HEK293 (cell line): ENCODE measurements around the gene AOAH.

ENCODE experiments used
- CTCF ChIA-PET: fragments of 350-600 bp; formaldehyde crosslinking; extraction: SDS; loops from one replicate; lab custom pipeline; 2021; ENCODE audit warnings: antibody characterized with exemption; lab: Yijun Ruan, JAX
- POLR2A ChIA-PET: fragments of 300-600 bp; formaldehyde crosslinking; extraction: SDS; loops from one replicate; lab custom pipeline; 2020; ENCODE audit warnings: antibody characterized with exemption, inconsistent platforms; lab: Yijun Ruan, JAX
- H3K27ac ChIP-seq: fragments of 200-500 bp; sonication (Bioruptor generic); 2 replicates; pipeline ENCODE4 v1.5.1; 2014; ENCODE audit warnings: low read depth, low read length, control low read depth, inconsistent platforms; ENCODE audit errors: extremely low read depth
- H3K36me3 ChIP-seq, 2 experiments: fragments of 200-500 bp in 1 of 2; sonication (Bioruptor generic) in 1 of 2; 1 replicate in 1 of 2; 2 replicates in 1 of 2; pipeline ENCODE4 v1.5.1; 2014 to 2017; ENCODE audit warnings: inconsistent platforms in 2 of 2, low read length in 2 of 2; ENCODE audit not compliant: control insufficient read depth in 2 of 2, insufficient read depth in 1 of 2
- H3K4me1 ChIP-seq: fragments of 200-500 bp; sonication (Bioruptor generic); 2 replicates; pipeline ENCODE4 v1.5.1; 2014; ENCODE audit warnings: mild to moderate bottlenecking, low read length, inconsistent platforms; ENCODE audit not compliant: control insufficient read depth, insufficient read depth
- H3K4me3 ChIP-seq: 2 replicates; pipeline ENCODE4 v1.5.1; 2011; ENCODE audit warnings: low read depth, mild to moderate bottlenecking, control low read depth, low read length, moderate library complexity
- H3K9me3 ChIP-seq: fragments of 200-500 bp; sonication (Bioruptor generic); 2 replicates; pipeline ENCODE4 v1.5.1; 2014; ENCODE audit warnings: low read depth, low read length, inconsistent platforms; ENCODE audit not compliant: control insufficient read depth, insufficient read depth
- REPIN1 ChIP-seq: fragments of 450-650 bp; formaldehyde crosslinking; IDR thresholded peaks from 2 replicates; pipeline ENCODE4 v1.5.1; 2017; ENCODE audit warnings: missing biosample characterization, missing genetic modification characterization, low read depth
- SCRT2 ChIP-seq: fragments of 450-650 bp; formaldehyde crosslinking; IDR thresholded peaks from 2 replicates; pipeline ENCODE4 v1.5.1; 2016; ENCODE audit warnings: missing biosample characterization, missing genetic modification characterization
- YY2 ChIP-seq: fragments of 450-650 bp; formaldehyde crosslinking; IDR thresholded peaks from 2 replicates; pipeline ENCODE4 v1.5.1; 2016; ENCODE audit warnings: missing biosample characterization, missing genetic modification characterization
- ZBTB8A ChIP-seq: fragments of 450-650 bp; formaldehyde crosslinking; IDR thresholded peaks from 2 replicates; pipeline ENCODE4 v1.5.1; 2016; ENCODE audit warnings: missing biosample characterization, missing genetic modification characterization
- ZFP69B ChIP-seq: fragments of 450-650 bp; formaldehyde crosslinking; IDR thresholded peaks from 2 replicates; pipeline ENCODE4 v1.5.1; 2016; ENCODE audit warnings: missing biosample characterization, missing genetic modification characterization
- ZIC2 ChIP-seq: fragments of 450-650 bp; formaldehyde crosslinking; IDR thresholded peaks from 2 replicates; pipeline ENCODE4 v1.5.1; 2016; ENCODE audit warnings: missing biosample characterization, missing genetic modification characterization
- ZNF280C ChIP-seq: fragments of 450-650 bp; formaldehyde crosslinking; IDR thresholded peaks from 2 replicates; pipeline ENCODE4 v1.5.1; 2016; ENCODE audit warnings: missing biosample characterization, missing genetic modification characterization
- ZNF302 ChIP-seq: fragments of 450-650 bp; formaldehyde crosslinking; IDR thresholded peaks from 2 replicates; pipeline ENCODE4 v1.5.1; 2016; ENCODE audit warnings: missing biosample characterization, missing genetic modification characterization, low read depth
- ZNF311 ChIP-seq: fragments of 450-650 bp; formaldehyde crosslinking; IDR thresholded peaks from 2 replicates; pipeline ENCODE4 v1.5.1; 2017; ENCODE audit warnings: missing biosample characterization, missing genetic modification characterization, borderline replicate concordance
- ZNF350 ChIP-seq: fragments of 450-650 bp; formaldehyde crosslinking; IDR thresholded peaks from 2 replicates; pipeline ENCODE4 v1.5.0; 2017; ENCODE audit warnings: missing biosample characterization, mild to moderate bottlenecking, missing genetic modification characterization
- ZNF513 ChIP-seq: fragments of 450-650 bp; IDR thresholded peaks from 2 replicates; pipeline ENCODE4 v1.5.1; 2018; ENCODE audit warnings: missing biosample characterization, missing genetic modification characterization
- ZNF544 ChIP-seq: fragments of 450-650 bp; formaldehyde crosslinking; IDR thresholded peaks from 2 replicates; pipeline ENCODE4 v1.5.0; 2017; ENCODE audit warnings: missing biosample characterization, missing genetic modification characterization
- ZNF571 ChIP-seq: fragments of 450-650 bp; formaldehyde crosslinking; IDR thresholded peaks from 2 replicates; pipeline ENCODE4 v1.5.0; 2017; ENCODE audit warnings: missing biosample characterization, missing genetic modification characterization
- ZNF670 ChIP-seq: fragments of 450-650 bp; formaldehyde crosslinking; IDR thresholded peaks from 2 replicates; pipeline ENCODE4 v1.5.1; 2016; ENCODE audit warnings: missing biosample characterization, missing genetic modification characterization, low read depth
- ZNF701 ChIP-seq: fragments of 450-650 bp; formaldehyde crosslinking; IDR thresholded peaks from 2 replicates; pipeline ENCODE4 v1.5.1; 2016; ENCODE audit warnings: missing biosample characterization, missing genetic modification characterization
- ZNF704 ChIP-seq: fragments of 450-650 bp; formaldehyde crosslinking; IDR thresholded peaks from 2 replicates; pipeline ENCODE4 v1.5.1; 2016; ENCODE audit warnings: missing biosample characterization, missing genetic modification characterization
- ZXDB ChIP-seq: fragments of 450-650 bp; formaldehyde crosslinking; IDR thresholded peaks from 2 replicates; pipeline ENCODE4 v1.5.1; 2016; ENCODE audit warnings: missing biosample characterization, missing genetic modification characterization
- TF ChIP-seq, protein P1 (sequence below): fragments of 450-650 bp; formaldehyde crosslinking; IDR thresholded peaks from 2 replicates; pipeline ENCODE4 v1.5.1; 2016; ENCODE audit warnings: missing biosample characterization, missing genetic modification characterization
- TF ChIP-seq, protein P2 (sequence below): fragments of 450-650 bp; formaldehyde crosslinking; IDR thresholded peaks from 2 replicates; pipeline ENCODE4 v1.5.1; 2016; ENCODE audit warnings: missing biosample characterization, missing genetic modification characterization
- TF ChIP-seq, protein P3 (sequence below): fragments of 450-650 bp; formaldehyde crosslinking; IDR thresholded peaks from 2 replicates; pipeline ENCODE4 v1.5.1; 2017; ENCODE audit warnings: missing biosample characterization, missing genetic modification characterization

Gene AOAH

DNA sequence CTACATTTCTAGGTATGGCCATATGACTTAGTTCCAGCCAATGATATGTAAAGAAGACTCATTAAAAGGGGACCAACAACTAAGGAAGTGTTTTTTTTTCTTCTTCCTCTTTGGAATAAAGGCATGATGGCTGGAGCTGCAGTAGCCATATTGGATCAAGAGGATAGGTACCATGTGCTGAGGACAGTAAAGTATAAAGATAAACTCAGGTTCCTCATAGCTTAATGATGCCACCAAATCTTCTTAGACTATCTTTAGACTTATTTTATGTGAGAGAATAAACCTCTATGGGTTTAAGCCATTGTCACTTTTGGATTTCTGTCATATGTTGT lies 249.3 kb downstream of the AOAH start (continued):
- TF ChIP-seq ZNF704 (tag by site-specific recombination) = no peak

DNA sequence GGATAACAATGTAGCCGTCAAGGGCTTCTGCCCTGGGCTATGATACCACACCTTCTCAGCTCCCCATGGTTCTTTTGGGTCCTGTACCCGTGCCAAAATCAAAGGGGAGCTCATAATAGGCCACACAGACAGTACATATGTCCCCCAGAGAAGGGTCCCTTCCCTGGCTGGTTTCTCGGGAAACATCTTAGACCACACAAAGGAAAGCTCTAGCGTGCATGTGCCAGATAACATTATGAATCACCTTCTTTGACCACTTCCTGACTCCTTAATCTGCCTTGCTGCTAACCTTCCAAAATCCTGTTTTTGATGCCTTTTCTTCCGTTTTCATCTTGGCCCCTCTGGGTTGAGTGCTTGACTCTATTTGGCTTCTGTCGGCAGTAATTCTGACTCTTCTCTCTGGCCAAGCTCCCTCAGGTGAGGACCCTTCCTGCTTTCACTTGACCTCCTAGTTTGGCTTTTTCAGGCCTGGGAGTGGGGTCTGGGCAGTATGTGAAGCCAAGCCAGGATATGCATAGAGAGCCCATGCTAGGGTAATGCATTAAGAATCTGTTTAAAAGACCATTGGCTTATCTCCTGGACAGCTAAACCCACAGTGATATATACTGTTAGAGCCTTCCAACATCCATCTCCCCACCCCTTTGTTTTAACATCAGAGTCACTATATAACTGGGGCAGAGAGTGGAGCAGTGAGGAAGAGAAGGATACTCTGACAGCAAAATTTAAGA lies 249.8 kb downstream of the AOAH start:
- H3K4me1 ChIP-seq = no peaks in the 10 kb centered on the region
- ChIA-PET CTCF (interaction anchor here (0.6 to 3.2 kb wide), 11 partner anchors 13 to 1941 kb away, joined by 3 to 9 read pairs (median 3); no protein-coding TSS in a partner anchor), POLR2A (no interaction called here)
- no peak overlapping the region for H3K4me3 ChIP-seq
- TF ChIP-seq, protein P1, sequence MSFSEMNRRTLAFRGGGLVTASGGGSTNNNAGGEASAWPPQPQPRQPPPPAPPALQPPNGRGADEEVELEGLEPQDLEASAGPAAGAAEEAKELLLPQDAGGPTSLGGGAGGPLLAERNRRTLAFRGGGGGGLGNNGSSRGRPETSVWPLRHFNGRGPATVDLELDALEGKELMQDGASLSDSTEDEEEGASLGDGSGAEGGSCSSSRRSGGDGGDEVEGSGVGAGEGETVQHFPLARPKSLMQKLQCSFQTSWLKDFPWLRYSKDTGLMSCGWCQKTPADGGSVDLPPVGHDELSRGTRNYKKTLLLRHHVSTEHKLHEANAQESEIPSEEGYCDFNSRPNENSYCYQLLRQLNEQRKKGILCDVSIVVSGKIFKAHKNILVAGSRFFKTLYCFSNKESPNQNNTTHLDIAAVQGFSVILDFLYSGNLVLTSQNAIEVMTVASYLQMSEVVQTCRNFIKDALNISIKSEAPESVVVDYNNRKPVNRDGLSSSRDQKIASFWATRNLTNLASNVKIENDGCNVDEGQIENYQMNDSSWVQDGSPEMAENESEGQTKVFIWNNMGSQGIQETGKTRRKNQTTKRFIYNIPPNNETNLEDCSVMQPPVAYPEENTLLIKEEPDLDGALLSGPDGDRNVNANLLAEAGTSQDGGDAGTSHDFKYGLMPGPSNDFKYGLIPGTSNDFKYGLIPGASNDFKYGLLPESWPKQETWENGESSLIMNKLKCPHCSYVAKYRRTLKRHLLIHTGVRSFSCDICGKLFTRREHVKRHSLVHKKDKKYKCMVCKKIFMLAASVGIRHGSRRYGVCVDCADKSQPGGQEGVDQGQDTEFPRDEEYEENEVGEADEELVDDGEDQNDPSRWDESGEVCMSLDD (tag by site-specific recombination) = no peak
- TF ChIP-seq ZBTB8A (no peak), REPIN1 (tag by site-specific recombination) (no peak), ZNF544 (tag by site-specific recombination) (no peak), ZNF571 (tag by site-specific recombination) (no peak), ZNF513 (tag by site-specific recombination) (no peak), ZNF280C (no peak)
- H3K27ac ChIP-seq = no peak overlapping the region
- H3K36me3 ChIP-seq = no peaks in the 10 kb centered on the region
- H3K9me3 ChIP-seq = no peaks in the 10 kb centered on the region

- Histone ChIP-seq H3K9me3 (no peaks in the 10 kb centered on the region), H3K27ac (no peak overlapping the region), H3K4me3 (no peak overlapping the region), H3K4me1 (no peaks in the 10 kb centered on the region), H3K36me3 (no peaks in the 10 kb centered on the region)
- ChIA-PET POLR2A (no interaction called here), CTCF (interaction anchor here (0.6 to 3.2 kb wide), 11 partner anchors 14 to 1941 kb away, joined by 3 to 9 read pairs (median 5); no protein-coding TSS in a partner anchor)
- TF ChIP-seq ZIC2 (tag by site-specific recombination) (peak; percentile 12; the same call in 1 of the 2 replicates), ZNF302 (tag by site-specific recombination) (no peak), SCRT2 (tag by site-specific recombination) (0 out of 2 replicates have a peak, but pooled peaks have one; percentile 44), YY2 (tag by site-specific recombination) (no peak), ZNF701 (tag by site-specific recombination) (no peak), ZNF670 (tag by site-specific recombination) (no peak), ZFP69B (no peak), ZXDB (tag by site-specific recombination) (no peak), ZNF350 (tag by site-specific recombination) (no peak), ZNF311 (tag by site-specific recombination) (no peak)
- TF ChIP-seq, protein P2, sequence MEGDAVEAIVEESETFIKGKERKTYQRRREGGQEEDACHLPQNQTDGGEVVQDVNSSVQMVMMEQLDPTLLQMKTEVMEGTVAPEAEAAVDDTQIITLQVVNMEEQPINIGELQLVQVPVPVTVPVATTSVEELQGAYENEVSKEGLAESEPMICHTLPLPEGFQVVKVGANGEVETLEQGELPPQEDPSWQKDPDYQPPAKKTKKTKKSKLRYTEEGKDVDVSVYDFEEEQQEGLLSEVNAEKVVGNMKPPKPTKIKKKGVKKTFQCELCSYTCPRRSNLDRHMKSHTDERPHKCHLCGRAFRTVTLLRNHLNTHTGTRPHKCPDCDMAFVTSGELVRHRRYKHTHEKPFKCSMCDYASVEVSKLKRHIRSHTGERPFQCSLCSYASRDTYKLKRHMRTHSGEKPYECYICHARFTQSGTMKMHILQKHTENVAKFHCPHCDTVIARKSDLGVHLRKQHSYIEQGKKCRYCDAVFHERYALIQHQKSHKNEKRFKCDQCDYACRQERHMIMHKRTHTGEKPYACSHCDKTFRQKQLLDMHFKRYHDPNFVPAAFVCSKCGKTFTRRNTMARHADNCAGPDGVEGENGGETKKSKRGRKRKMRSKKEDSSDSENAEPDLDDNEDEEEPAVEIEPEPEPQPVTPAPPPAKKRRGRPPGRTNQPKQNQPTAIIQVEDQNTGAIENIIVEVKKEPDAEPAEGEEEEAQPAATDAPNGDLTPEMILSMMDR (tag by site-specific recombination) = 0 out of 2 replicates have a peak, but pooled peaks have one; percentile 16
- TF ChIP-seq, protein P3, sequence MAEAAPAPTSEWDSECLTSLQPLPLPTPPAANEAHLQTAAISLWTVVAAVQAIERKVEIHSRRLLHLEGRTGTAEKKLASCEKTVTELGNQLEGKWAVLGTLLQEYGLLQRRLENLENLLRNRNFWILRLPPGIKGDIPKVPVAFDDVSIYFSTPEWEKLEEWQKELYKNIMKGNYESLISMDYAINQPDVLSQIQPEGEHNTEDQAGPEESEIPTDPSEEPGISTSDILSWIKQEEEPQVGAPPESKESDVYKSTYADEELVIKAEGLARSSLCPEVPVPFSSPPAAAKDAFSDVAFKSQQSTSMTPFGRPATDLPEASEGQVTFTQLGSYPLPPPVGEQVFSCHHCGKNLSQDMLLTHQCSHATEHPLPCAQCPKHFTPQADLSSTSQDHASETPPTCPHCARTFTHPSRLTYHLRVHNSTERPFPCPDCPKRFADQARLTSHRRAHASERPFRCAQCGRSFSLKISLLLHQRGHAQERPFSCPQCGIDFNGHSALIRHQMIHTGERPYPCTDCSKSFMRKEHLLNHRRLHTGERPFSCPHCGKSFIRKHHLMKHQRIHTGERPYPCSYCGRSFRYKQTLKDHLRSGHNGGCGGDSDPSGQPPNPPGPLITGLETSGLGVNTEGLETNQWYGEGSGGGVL (tag by site-specific recombination) = no peak
These were observed 250.6 kb downstream of the AOAH start for GRCh38 chr7:36473454-36474282.
